ENCODE data around the gene IRF1.

DNA sequence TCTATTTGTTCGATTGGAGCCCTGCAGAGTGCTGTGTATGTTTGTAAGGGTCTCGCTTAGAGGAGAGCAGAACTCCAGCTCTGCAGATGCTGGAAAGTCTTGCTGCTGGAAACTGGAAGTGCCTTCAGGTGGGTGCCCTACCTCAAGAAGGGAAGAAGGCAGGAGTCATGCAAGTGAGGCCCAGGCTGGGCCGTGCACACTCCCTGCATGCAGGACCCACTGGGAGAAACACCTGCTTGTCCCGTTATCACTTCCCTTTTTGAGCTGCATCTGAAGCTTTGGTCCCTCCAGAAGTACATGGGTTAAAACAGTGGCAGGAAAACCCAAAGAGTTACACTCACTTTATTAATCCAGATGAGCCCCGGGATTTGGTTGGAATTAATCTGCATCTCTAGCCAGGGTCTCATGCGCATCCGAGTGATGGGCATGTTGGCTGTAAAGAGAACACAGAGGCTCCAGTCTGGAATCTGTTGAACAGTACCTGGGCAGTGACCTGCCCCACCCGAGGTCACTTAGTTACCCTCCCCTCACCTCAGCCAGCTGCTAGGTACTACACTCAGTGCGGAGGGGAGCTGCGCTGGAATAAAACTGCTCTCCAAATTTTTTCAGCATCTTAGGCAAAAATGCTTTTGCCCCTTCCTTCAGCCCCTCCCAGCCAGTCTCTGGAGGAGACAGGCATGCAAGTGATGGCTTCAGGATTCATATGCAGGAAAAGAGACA lies 1.4 kb downstream of the IRF1 start:
- TF ChIP-seq GATA2 (IDR thresholded peaks at IDR 0.05; ENCODE audit: low read depth, low read length) (no peak), GATA3 (IDR thresholded peaks at IDR 0.05; ENCODE audit: low read depth, low read length) (no peak)

Data from SH-SY5Y (cell line).